ENCODE results near the gene COPS7B.

Gene COPS7B

DNA sequence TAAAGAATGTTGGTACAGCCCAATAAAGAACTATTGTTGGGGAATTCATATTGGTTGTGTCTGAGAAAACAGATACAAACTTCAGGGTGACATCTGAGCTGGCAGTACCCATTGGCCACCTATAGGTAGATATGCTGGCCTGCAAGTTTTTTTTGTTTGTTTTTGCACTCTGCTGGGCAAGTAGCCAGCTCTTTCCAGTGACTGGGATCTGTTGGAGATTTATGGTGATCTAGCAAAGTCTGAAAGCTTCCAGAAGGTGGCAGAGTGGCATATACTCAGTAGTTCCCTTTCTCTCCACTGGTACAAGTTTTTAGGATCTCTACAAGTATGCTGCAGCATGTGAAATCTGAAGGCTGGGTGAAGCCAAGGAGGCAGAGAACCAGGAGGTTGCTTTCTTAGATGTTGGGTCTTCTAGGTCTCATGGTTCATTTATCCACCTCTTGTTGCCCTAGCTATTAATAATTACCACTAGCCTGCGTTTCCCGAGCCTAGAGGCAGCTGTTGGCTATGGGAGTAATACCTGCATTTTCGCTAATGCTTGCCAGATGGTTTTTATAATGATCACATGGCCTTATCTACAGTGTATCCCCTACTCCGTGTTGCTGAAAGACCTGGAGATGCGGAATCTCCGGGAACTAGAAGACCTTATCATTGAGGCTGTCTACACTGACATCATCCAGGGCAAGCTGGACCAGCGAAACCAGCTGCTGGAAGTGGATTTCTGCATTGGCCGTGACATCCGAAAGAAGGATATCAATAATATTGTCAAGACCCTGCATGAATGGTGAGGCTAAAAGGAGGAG, 9.5 kb downstream of the COPS7B start:
- no peak for TF ChIP-seq SIN3A (IDR thresholded peaks at IDR 0.05; ENCODE audit: borderline replicate concordance, insufficient read depth, low read length)
- TF ChIP-seq, protein P1, sequence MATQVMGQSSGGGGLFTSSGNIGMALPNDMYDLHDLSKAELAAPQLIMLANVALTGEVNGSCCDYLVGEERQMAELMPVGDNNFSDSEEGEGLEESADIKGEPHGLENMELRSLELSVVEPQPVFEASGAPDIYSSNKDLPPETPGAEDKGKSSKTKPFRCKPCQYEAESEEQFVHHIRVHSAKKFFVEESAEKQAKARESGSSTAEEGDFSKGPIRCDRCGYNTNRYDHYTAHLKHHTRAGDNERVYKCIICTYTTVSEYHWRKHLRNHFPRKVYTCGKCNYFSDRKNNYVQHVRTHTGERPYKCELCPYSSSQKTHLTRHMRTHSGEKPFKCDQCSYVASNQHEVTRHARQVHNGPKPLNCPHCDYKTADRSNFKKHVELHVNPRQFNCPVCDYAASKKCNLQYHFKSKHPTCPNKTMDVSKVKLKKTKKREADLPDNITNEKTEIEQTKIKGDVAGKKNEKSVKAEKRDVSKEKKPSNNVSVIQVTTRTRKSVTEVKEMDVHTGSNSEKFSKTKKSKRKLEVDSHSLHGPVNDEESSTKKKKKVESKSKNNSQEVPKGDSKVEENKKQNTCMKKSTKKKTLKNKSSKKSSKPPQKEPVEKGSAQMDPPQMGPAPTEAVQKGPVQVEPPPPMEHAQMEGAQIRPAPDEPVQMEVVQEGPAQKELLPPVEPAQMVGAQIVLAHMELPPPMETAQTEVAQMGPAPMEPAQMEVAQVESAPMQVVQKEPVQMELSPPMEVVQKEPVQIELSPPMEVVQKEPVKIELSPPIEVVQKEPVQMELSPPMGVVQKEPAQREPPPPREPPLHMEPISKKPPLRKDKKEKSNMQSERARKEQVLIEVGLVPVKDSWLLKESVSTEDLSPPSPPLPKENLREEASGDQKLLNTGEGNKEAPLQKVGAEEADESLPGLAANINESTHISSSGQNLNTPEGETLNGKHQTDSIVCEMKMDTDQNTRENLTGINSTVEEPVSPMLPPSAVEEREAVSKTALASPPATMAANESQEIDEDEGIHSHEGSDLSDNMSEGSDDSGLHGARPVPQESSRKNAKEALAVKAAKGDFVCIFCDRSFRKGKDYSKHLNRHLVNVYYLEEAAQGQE (IDR thresholded peaks at IDR 0.05; ENCODE audit: insufficient read depth in 1 of 2, low read depth in 2 of 2, low read length in 2 of 2) = no peak
- no peak for TF ChIP-seq POLR2AphosphoS5 (IDR thresholded peaks at IDR 0.05; ENCODE audit: low read depth, low read length)
- no peak for TF ChIP-seq TAF1 (IDR thresholded peaks at IDR 0.05; ENCODE audit: borderline replicate concordance, insufficient read depth, low read length)
- no peak for TF ChIP-seq FOXP2 (optimal IDR thresholded peaks at IDR 0.05; ENCODE audit: borderline replicate concordance, extremely low read depth, extremely low read length, insufficient read depth)

DNA sequence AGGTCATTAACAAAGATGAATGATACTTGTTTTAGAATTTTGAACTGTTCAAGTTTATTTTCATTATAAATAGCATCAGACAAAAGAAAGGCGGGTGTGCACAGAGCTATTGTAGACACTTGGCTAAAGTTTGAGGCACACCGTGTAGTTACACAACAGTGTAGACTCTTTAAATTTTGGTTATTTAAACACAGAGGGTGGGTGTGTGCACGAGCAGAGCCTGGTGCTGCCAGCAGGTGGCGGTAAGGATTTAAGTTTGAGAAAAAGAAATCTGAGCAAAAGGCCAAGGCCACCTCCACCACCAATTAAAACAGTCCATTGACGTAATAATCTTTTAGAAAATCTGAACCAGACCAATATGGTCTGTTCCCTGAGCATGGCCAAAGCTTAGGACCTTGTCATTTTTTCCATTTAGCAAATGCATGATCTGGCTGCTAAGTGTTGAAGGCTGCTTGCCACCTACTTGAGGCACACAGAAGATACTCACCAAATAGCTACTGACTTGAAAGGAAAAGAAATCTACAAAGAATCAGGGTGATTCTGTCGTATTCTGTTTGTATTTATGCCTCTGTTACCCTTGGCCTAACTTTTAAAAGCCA, 14.3 kb downstream of the COPS7B start:
- TF ChIP-seq, protein P1 (IDR thresholded peaks at IDR 0.05; ENCODE audit: insufficient read depth in 1 of 2, low read depth in 2 of 2, low read length in 2 of 2) = no peak
- TF ChIP-seq TAF1 (IDR thresholded peaks at IDR 0.05; ENCODE audit: borderline replicate concordance, insufficient read depth, low read length) (no peak), SIN3A (IDR thresholded peaks at IDR 0.05; ENCODE audit: borderline replicate concordance, insufficient read depth, low read length) (no peak), POLR2AphosphoS5 (IDR thresholded peaks at IDR 0.05; ENCODE audit: low read depth, low read length) (no peak)

DNA sequence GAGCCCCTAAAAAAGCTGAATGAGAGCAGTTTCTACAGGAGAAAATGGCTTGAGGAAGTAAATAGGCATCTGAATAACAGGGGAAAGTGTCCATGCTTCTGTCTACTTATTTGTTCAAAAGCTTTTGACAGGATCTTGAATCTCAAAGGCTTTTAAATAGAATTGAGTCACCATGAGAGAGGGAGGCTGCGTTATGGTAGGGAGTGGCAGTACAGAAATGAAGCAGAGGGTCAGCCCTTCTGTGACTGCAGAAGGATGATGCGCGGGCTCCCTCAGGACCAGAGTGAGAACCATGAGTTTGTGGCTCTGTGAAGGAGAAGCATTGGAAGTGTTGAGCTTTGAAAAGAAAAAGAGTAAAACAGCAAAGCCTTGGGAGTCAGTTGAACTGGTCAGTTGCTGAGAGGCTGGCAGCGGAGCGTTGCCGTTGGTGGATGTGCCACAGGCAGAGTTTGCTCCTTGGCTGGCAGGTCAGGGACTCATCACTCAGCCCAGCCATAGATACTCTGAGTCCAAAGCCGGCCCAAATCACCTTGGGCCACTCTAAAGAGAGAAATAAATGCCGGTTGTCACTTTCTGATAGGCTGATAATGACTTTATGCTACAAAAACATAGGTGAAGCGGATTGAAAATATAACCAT, 17.4 kb downstream of the COPS7B start:
- TF ChIP-seq POLR2AphosphoS5 (IDR thresholded peaks at IDR 0.05; ENCODE audit: low read depth, low read length) (no peak), FOXP2 (optimal IDR thresholded peaks at IDR 0.05; ENCODE audit: borderline replicate concordance, extremely low read depth, extremely low read length, insufficient read depth) (no peak), TAF1 (IDR thresholded peaks at IDR 0.05; ENCODE audit: borderline replicate concordance, insufficient read depth, low read length) (no peak), SIN3A (IDR thresholded peaks at IDR 0.05; ENCODE audit: borderline replicate concordance, insufficient read depth, low read length) (no peak)
- TF ChIP-seq, protein P1 (IDR thresholded peaks at IDR 0.05; ENCODE audit: insufficient read depth in 1 of 2, low read depth in 2 of 2, low read length in 2 of 2) = no peak

DNA sequence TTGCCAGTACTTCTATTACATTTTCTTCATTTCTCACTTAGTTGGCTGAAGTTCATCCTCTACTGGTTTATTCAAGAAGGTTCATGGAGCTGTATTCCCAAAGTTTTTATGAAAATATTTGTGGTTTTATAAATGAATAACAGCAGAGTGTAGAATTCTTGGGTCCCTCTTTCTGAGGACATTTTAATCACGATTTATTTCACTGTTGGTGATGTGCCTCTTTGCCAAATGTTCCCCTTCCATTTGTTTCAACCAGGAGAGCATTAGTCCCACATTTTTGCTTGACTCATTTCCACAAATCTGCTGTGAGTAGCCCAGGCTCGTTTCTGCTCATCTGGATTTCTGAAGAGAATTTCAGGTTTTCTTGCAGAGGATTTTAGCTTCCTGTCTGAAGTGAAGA, 20.8 kb downstream of the COPS7B start:
- TF ChIP-seq FOXP2 (optimal IDR thresholded peaks at IDR 0.05; ENCODE audit: borderline replicate concordance, extremely low read depth, extremely low read length, insufficient read depth) = no peak
- TF ChIP-seq POLR2AphosphoS5 (IDR thresholded peaks at IDR 0.05; ENCODE audit: low read depth, low read length) = no peak
- TF ChIP-seq SIN3A (IDR thresholded peaks at IDR 0.05; ENCODE audit: borderline replicate concordance, insufficient read depth, low read length) = no peak
- no peak for TF ChIP-seq TAF1 (IDR thresholded peaks at IDR 0.05; ENCODE audit: borderline replicate concordance, insufficient read depth, low read length)

DNA sequence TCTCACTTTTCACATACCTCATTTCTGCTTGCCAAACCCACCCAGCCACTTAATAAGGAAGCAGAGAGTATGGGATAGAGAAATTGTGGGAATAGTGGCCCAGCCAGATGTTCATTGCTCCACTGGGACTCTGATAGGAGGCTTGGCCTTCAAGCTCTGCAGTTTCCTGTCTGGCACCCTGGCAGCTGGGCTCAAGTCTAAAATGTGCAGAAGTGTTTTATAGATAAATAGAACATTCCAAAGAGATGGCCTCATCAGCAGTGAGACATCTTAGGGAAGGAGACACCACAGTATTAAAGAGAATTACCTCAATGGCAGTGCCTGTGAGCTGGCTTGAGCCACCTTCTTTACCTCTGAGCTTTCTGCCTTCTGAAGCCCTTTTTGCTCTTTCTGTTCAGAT, 24.7 kb downstream of the COPS7B start:
- TF ChIP-seq SIN3A (IDR thresholded peaks at IDR 0.05; ENCODE audit: borderline replicate concordance, insufficient read depth, low read length) (no peak), FOXP2 (optimal IDR thresholded peaks at IDR 0.05; ENCODE audit: borderline replicate concordance, extremely low read depth, extremely low read length, insufficient read depth) (no peak), POLR2AphosphoS5 (IDR thresholded peaks at IDR 0.05; ENCODE audit: low read depth, low read length) (no peak), TAF1 (IDR thresholded peaks at IDR 0.05; ENCODE audit: borderline replicate concordance, insufficient read depth, low read length) (no peak)
- TF ChIP-seq, protein P1 (IDR thresholded peaks at IDR 0.05; ENCODE audit: insufficient read depth in 1 of 2, low read depth in 2 of 2, low read length in 2 of 2) = no peak

Data from PFSK-1 (cell line).